ENCODE results near the gene TTLL13. TPM values are rescaled to one million over a fixed set of nuclear protein-coding genes. Genes with fewer than 3 reads are reported as not detected.

The TTLL13 gene
- total and polyA plus RNA-seq, 2 donors (not counting 1 experiment from before 2014, with no cell fraction given) = 0.33 to 0.42 TPM

GRCh38 chr15:90223441-90224165 is 25.8 kb upstream of the TTLL13 start:
- ATAC-seq (ENCODE audit: low read depth) = no peak
- peaks cover 0 to 94% of the 10 kb centered on the region in 2 experiments for H3K36me3 ChIP-seq (replicated peaks in 1 of 2; ENCODE audit: control extremely low read depth in 1 of 2, control insufficient read depth in 1 of 2, extremely low read depth in 1 of 2, insufficient read depth in 2 of 2, low read length in 1 of 2)
- no peaks in the 10 kb centered on the region for H3K27me3 Mint-ChIP-seq
- no peak overlapping the region for H3K4me2 ChIP-seq (replicated peaks; ENCODE audit: low read depth, low read length, poor library complexity, severe bottlenecking)
- H3K27ac Mint-ChIP-seq = peak overlapping the region; percentile 37
- CTCF ChIA-PET = interaction anchor here (1.0 to 12.6 kb wide), 3 partner anchors 9 to 32 kb away, joined by 6 to 274 read pairs (median 169); partner anchors contain the start of gene SEMA4B
- H3K9me3 Mint-ChIP-seq (ENCODE audit: insufficient read depth) = no peaks in the 10 kb centered on the region
- POLR2A ChIA-PET = interaction anchor here (0.6 to 0.7 kb wide), 2 partner anchors 60 to 213 kb away, joined by 3 read pairs; no protein-coding TSS in a partner anchor
- 96% methylated on average over 17 of the region's 22 CpGs for WGBS (ENCODE audit: insufficient coverage)
- H4K20me1 ChIP-seq (ENCODE audit: control insufficient read depth, insufficient read depth, low read length, poor library complexity, severe bottlenecking) = peaks cover 66% of the 10 kb centered on the region
- H2AFZ ChIP-seq (ENCODE audit: insufficient read depth, low read depth, low read length, poor library complexity, severe bottlenecking) = no peak overlapping the region
- no peak overlapping the region for H3K9ac ChIP-seq (ENCODE audit: low read length)
- no peak overlapping the region for H3K4me3 Mint-ChIP-seq
- H3K27me3 ChIP-seq (replicated peaks in 1 of 4; ENCODE audit: control extremely low read depth in 1 of 4, control insufficient read depth in 3 of 4, insufficient read depth in 4 of 4, low read length in 3 of 4) = no peaks in the 10 kb centered on the region
- H3K27ac ChIP-seq (ENCODE audit: low read length in 2 of 2) = peak overlapping the region in 1 of 2 donors; percentile 23
- no peak overlapping the region for H3K4me3 ChIP-seq (ENCODE audit: control extremely low read depth in 1 of 5, extremely low read depth in 1 of 5, insufficient read depth in 1 of 5, low read depth in 2 of 5, low read length in 4 of 5)
- TF ChIP-seq EZH2 (IDR thresholded peaks at IDR 0.05; ENCODE audit: borderline replicate concordance, insufficient read depth, low read depth, low read length, poor library complexity, severe bottlenecking) (no peak), CTCF (IDR thresholded peaks at IDR 0.05) (no peak)
- no peak for DNase-seq
- peaks cover 18 to 28% of the 10 kb centered on the region in 2 donors for H3K4me1 ChIP-seq (ENCODE audit: control insufficient read depth in 2 of 2, insufficient read depth in 2 of 2, low read length in 2 of 2)
- H3K9me3 ChIP-seq (ENCODE audit: control extremely low read depth in 1 of 3, control insufficient read depth in 2 of 3, insufficient read depth in 1 of 3, low read length in 2 of 3) = no peaks in the 10 kb centered on the region
- peaks cover 66% of the 10 kb centered on the region for H3K79me2 ChIP-seq (ENCODE audit: control insufficient read depth, insufficient read depth, low read length)
- peaks cover 30% of the 10 kb centered on the region for H3K4me1 Mint-ChIP-seq
- intact Hi-C loops (cut with micrococcal nuclease) = no loop called here

- Histone ChIP-seq H3K4me1 (ENCODE audit: control insufficient read depth in 2 of 2, insufficient read depth in 2 of 2, low read length in 2 of 2) (peaks cover 6 to 20% of the 10 kb centered on the region in 2 donors), H3K9ac (ENCODE audit: low read length) (no peak overlapping the region), H2AFZ (ENCODE audit: insufficient read depth, low read depth, low read length, poor library complexity, severe bottlenecking) (no peak overlapping the region), H4K20me1 (ENCODE audit: control insufficient read depth, insufficient read depth, low read length, poor library complexity, severe bottlenecking) (peaks cover 69% of the 10 kb centered on the region), H3K36me3 (replicated peaks in 1 of 2; ENCODE audit: control extremely low read depth in 1 of 2, control insufficient read depth in 1 of 2, extremely low read depth in 1 of 2, insufficient read depth in 2 of 2, low read length in 1 of 2) (peaks cover 0 to 95% of the 10 kb centered on the region in 2 experiments), H3K27ac (ENCODE audit: low read length in 2 of 2) (no peak overlapping the region), H3K4me3 (ENCODE audit: control extremely low read depth in 1 of 5, extremely low read depth in 1 of 5, insufficient read depth in 1 of 5, low read depth in 2 of 5, low read length in 4 of 5) (no peak overlapping the region), H3K79me2 (ENCODE audit: control insufficient read depth, insufficient read depth, low read length) (peaks cover 52% of the 10 kb centered on the region), H3K4me2 (replicated peaks; ENCODE audit: low read depth, low read length, poor library complexity, severe bottlenecking) (no peak overlapping the region), H3K27me3 (replicated peaks in 1 of 4; ENCODE audit: control extremely low read depth in 1 of 4, control insufficient read depth in 3 of 4, insufficient read depth in 4 of 4, low read length in 3 of 4) (no peaks in the 10 kb centered on the region), H3K9me3 (ENCODE audit: control extremely low read depth in 1 of 3, control insufficient read depth in 2 of 3, insufficient read depth in 1 of 3, low read length in 2 of 3) (no peaks in the 10 kb centered on the region)
- ATAC-seq (ENCODE audit: low read depth) (no peak), DNase-seq (no peak)
- H3K4me3 Mint-ChIP-seq = no peak overlapping the region
- no peaks in the 10 kb centered on the region for H3K9me3 Mint-ChIP-seq (ENCODE audit: insufficient read depth)
- 98% methylated on average over 16 of the region's 17 CpGs for WGBS (ENCODE audit: insufficient coverage)
- no peak for TF ChIP-seq CTCF (IDR thresholded peaks at IDR 0.05)
- no peak for TF ChIP-seq EZH2 (IDR thresholded peaks at IDR 0.05; ENCODE audit: borderline replicate concordance, insufficient read depth, low read depth, low read length, poor library complexity, severe bottlenecking)
- no peaks in the 10 kb centered on the region for H3K27me3 Mint-ChIP-seq
- H3K4me1 Mint-ChIP-seq = peaks cover 26% of the 10 kb centered on the region
- POLR2A ChIA-PET = no interaction called here
- CTCF ChIA-PET = no interaction called here
- no peak overlapping the region for H3K27ac Mint-ChIP-seq
- intact Hi-C loops (cut with micrococcal nuclease) = no loop called here
These were observed 24.3 kb upstream of the TTLL13 start for GRCh38 chr15:90225047-90225446.
